Naive thymus-derived CD4-positive, alpha-beta T cell (primary cell): ENCODE measurements around the gene RELN. TPM values are rescaled to one million over a fixed set of nuclear protein-coding genes. Genes with fewer than 3 reads are reported as not detected.

Experiments
- ATAC-seq: fragments of 150-1000 bp; cut with Tn5 transposase; 2 replicates; pipeline ENCODE4 v1.10.0; 2021; ENCODE audit warnings: mild to moderate bottlenecking, moderate library complexity
- CTCF ChIA-PET: fragments of 350-600 bp; sonication (Branson Sonifier 250); formaldehyde crosslinking; loops from one replicate; lab custom pipeline; 2021; ENCODE audit warnings: antibody characterized with exemption; lab: Charles Lee
- POLR2A ChIA-PET: fragments of 350-600 bp; sonication (Branson Sonifier 250); formaldehyde crosslinking; loops from one replicate; lab custom pipeline; 2021; ENCODE audit warnings: antibody characterized with exemption, inconsistent platforms; lab: Charles Lee
- DNase-seq, 9 donors: peaks; one replicate each; pipeline versions ENCODE4 v3.0.0 to v3.0.0-alpha.2; 2020 to 2022; ENCODE audit warnings: mixed read lengths in 1 of 9
- H3K27ac ChIP-seq: one replicate; pipeline ENCODE4 v1.7.0; 2013; ENCODE audit warnings: mild to moderate bottlenecking, low read depth, low read length, moderate library complexity
- H3K27me3 ChIP-seq, 2 donors: one replicate each; pipeline ENCODE4 v1.7.0; 2013; ENCODE audit warnings: low read length in 2 of 2, mild to moderate bottlenecking in 2 of 2, moderate library complexity in 2 of 2; ENCODE audit not compliant: control insufficient read depth in 2 of 2, insufficient read depth in 2 of 2
- H3K36me3 ChIP-seq, 3 experiments: 1 replicate in 2 of 3; 2 replicates in 1 of 3; pipeline ENCODE4 v1.7.0; 2013; ENCODE audit warnings: low read length in 3 of 3, mild to moderate bottlenecking in 3 of 3, moderate library complexity in 1 of 3; ENCODE audit not compliant: insufficient read depth in 3 of 3, control insufficient read depth in 2 of 3
- H3K4me1 ChIP-seq, 2 donors: one replicate each; pipeline ENCODE4 v1.7.0; 2013; ENCODE audit warnings: low read length in 2 of 2, mild to moderate bottlenecking in 2 of 2, moderate library complexity in 1 of 2; ENCODE audit not compliant: control insufficient read depth in 2 of 2, insufficient read depth in 2 of 2
- H3K4me3 ChIP-seq: 2 replicates; pipeline ENCODE4 v1.7.0; 2013; ENCODE audit warnings: mild to moderate bottlenecking, low read length
- H3K9me3 ChIP-seq, 3 experiments: 1 replicate in 2 of 3; 2 replicates in 1 of 3; pipeline ENCODE4 v1.7.0; 2013; ENCODE audit warnings: low read length in 3 of 3; ENCODE audit not compliant: control insufficient read depth in 2 of 3
- H3K27ac Mint-ChIP-seq, 9 donors: one replicate each; pipeline ENCODE4 v1.8.0; 2020 to 2022; ENCODE audit warnings: mixed read lengths in 9 of 9, mild to moderate bottlenecking in 8 of 9, moderate library complexity in 5 of 9, inconsistent platforms in 2 of 9
- H3K27me3 Mint-ChIP-seq, 5 donors: one replicate each; pipeline ENCODE4 v1.8.0; 2021 to 2022; ENCODE audit warnings: mixed read lengths in 5 of 5, mild to moderate bottlenecking in 1 of 5
- H3K36me3 Mint-ChIP-seq, 5 donors: one replicate each; pipeline ENCODE4 v1.8.0; 2020 to 2022; ENCODE audit warnings: mixed read lengths in 5 of 5, mild to moderate bottlenecking in 3 of 5, inconsistent platforms in 1 of 5
- H3K4me1 Mint-ChIP-seq, 7 donors: one replicate each; pipeline ENCODE4 v1.8.0; 2020 to 2022; ENCODE audit warnings: mixed read lengths in 7 of 7, mild to moderate bottlenecking in 3 of 7, inconsistent platforms in 1 of 7
- H3K4me3 Mint-ChIP-seq, 10 donors: one replicate each; pipeline ENCODE4 v1.8.0; 2020 to 2022; ENCODE audit warnings: mild to moderate bottlenecking in 10 of 10, mixed read lengths in 10 of 10, moderate library complexity in 6 of 10, inconsistent platforms in 2 of 10
- H3K9me3 Mint-ChIP-seq, 11 donors: one replicate each; pipeline ENCODE4 v1.8.0; 2020 to 2022; ENCODE audit warnings: mixed read lengths in 11 of 11, mild to moderate bottlenecking in 4 of 11, inconsistent platforms in 1 of 11, moderate library complexity in 1 of 11
- intact Hi-C, 2 donors: fragments of 100-400 bp; cut with micrococcal nuclease; formaldehyde crosslinking; loops; one replicate each; pipeline ENCODE4 v1.15.1; 2023
- polyA plus RNA-seq, 2 donors: library from polyadenylated mRNA; unstranded; fragments of 300-500 nt; fragmentation: Illumina TruSeq; gene quantifications; one replicate each; pipeline ENCODE4 v1.2.3, GENCODE V29; 2021
- total RNA-seq, 6 experiments: library from RNA in 5 of 6; stranded (reverse) in 5 of 6; gene quantifications; 1 replicate in 5 of 6; 2 replicates in 1 of 6; pipeline ENCODE4 v1.2.3 and lab custom pipeline; 2021 to 2026

The RELN gene
- total and polyA plus RNA-seq, 7 experiments from 2014 or later, result not detected

GRCh38 chr7:103879411-103879810 is 110.0 kb downstream of the RELN start:
- Histone ChIP-seq H3K36me3 (no peaks in the 10 kb centered on the region), H3K4me1 (no peaks in the 10 kb centered on the region), H3K27ac (no peak overlapping the region), H3K27me3 (no peaks in the 10 kb centered on the region), H3K4me3 (no peak overlapping the region), H3K9me3 (no peaks in the 10 kb centered on the region)
- H3K9me3 Mint-ChIP-seq, result peaks cover 0 to 16% (median 6%) of the 10 kb centered on the region in 11 donors
- CTCF ChIA-PET, result no interaction called here
- POLR2A ChIA-PET, result no interaction called here
- ATAC-seq, result no peak
- peaks cover 0 to 1% (median 0%) of the 10 kb centered on the region in 7 donors for H3K4me1 Mint-ChIP-seq
- no peak overlapping the region for H3K4me3 Mint-ChIP-seq
- peaks cover 0 to 9% (median 0%) of the 10 kb centered on the region in 5 donors for H3K36me3 Mint-ChIP-seq
- no peak overlapping the region for H3K27ac Mint-ChIP-seq
- peaks cover 0 to 11% (median 2%) of the 10 kb centered on the region in 5 donors for H3K27me3 Mint-ChIP-seq
- intact Hi-C loops, result no loop called here
- no peak for DNase-seq

DNA sequence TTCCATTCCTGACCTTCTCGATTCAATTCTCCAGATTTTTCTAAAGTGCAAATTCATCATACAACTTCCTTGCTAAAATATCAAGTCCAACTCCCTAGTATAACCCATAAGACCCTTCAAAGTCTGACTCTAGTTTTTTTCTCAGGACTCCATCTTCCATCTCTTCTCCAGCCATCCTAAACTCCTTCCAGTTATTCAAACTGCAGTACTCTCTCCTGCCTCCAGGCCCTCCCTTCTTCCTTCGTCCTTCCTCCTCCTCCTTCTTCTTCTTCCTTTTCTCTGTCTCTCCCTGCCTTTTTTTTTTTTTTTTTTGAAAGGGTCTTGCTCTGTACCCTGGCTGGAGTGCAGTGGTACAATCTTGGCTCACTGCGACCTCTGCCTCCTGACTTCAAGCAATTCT is 111.9 kb downstream of the RELN start:
- Histone ChIP-seq H3K9me3 (no peaks in the 10 kb centered on the region), H3K27me3 (no peaks in the 10 kb centered on the region), H3K4me3 (no peak overlapping the region), H3K36me3 (no peaks in the 10 kb centered on the region), H3K27ac (no peak overlapping the region), H3K4me1 (no peaks in the 10 kb centered on the region)
- ATAC-seq, result no peak
- no peaks in the 10 kb centered on the region for H3K36me3 Mint-ChIP-seq
- CTCF ChIA-PET, result no interaction called here
- H3K4me1 Mint-ChIP-seq, result peaks cover 0 to 1% (median 0%) of the 10 kb centered on the region in 7 donors
- H3K9me3 Mint-ChIP-seq, result peaks cover 0 to 9% (median 0%) of the 10 kb centered on the region in 11 donors
- intact Hi-C loops, result no loop called here
- no peak for DNase-seq
- no peak overlapping the region for H3K27ac Mint-ChIP-seq
- POLR2A ChIA-PET, result no interaction called here
- no peak overlapping the region for H3K4me3 Mint-ChIP-seq
- H3K27me3 Mint-ChIP-seq, result peaks cover 0 to 10% (median 2%) of the 10 kb centered on the region in 5 donors

GRCh38 chr7:103875718-103876117 is 113.7 kb downstream of the RELN start:
- intact Hi-C loops, result no loop called here
- H3K36me3 Mint-ChIP-seq, result no peaks in the 10 kb centered on the region
- peaks cover 0 to 6% (median 5%) of the 10 kb centered on the region in 5 donors for H3K27me3 Mint-ChIP-seq
- no peaks in the 10 kb centered on the region for H3K9me3 ChIP-seq
- H3K4me1 ChIP-seq, result no peaks in the 10 kb centered on the region
- ChIA-PET POLR2A (no interaction called here), CTCF (no interaction called here)
- H3K36me3 ChIP-seq, result no peaks in the 10 kb centered on the region
- DNase-seq (no peak), ATAC-seq (no peak)
- no peak overlapping the region for H3K27ac Mint-ChIP-seq
- no peaks in the 10 kb centered on the region for H3K27me3 ChIP-seq
- no peak overlapping the region for H3K4me3 Mint-ChIP-seq
- H3K27ac ChIP-seq, result no peak overlapping the region
- H3K4me1 Mint-ChIP-seq, result no peaks in the 10 kb centered on the region
- no peak overlapping the region for H3K4me3 ChIP-seq
- H3K9me3 Mint-ChIP-seq, result peaks cover 0 to 6% (median 4%) of the 10 kb centered on the region in 11 donors

GRCh38 chr7:103871473-103871872 is 118.0 kb downstream of the RELN start:
- ATAC-seq (no peak), DNase-seq (no peak)
- intact Hi-C loops, result no loop called here
- Histone ChIP-seq H3K27me3 (no peaks in the 10 kb centered on the region), H3K27ac (no peak overlapping the region), H3K9me3 (no peaks in the 10 kb centered on the region), H3K4me1 (no peaks in the 10 kb centered on the region), H3K4me3 (no peak overlapping the region), H3K36me3 (no peaks in the 10 kb centered on the region)
- Mint-ChIP-seq H3K36me3 (no peaks in the 10 kb centered on the region), H3K9me3 (peaks cover 0 to 4% (median 0%) of the 10 kb centered on the region in 11 donors), H3K27ac (no peak overlapping the region), H3K4me3 (no peak overlapping the region), H3K4me1 (no peaks in the 10 kb centered on the region), H3K27me3 (peaks cover 0 to 9% (median 0%) of the 10 kb centered on the region in 5 donors)
- ChIA-PET POLR2A (no interaction called here), CTCF (no interaction called here)

GRCh38 chr7:103870664-103871063 is 118.8 kb downstream of the RELN start:
- H3K27ac ChIP-seq, result no peak overlapping the region
- Mint-ChIP-seq H3K27ac (no peak overlapping the region), H3K27me3 (peaks cover 0 to 9% (median 0%) of the 10 kb centered on the region in 5 donors), H3K4me1 (no peaks in the 10 kb centered on the region), H3K36me3 (no peaks in the 10 kb centered on the region), H3K4me3 (no peak overlapping the region), H3K9me3 (peaks cover 0 to 4% (median 0%) of the 10 kb centered on the region in 11 donors)
- intact Hi-C loops, result no loop called here
- CTCF ChIA-PET, result no interaction called here
- POLR2A ChIA-PET, result no interaction called here
- H3K4me1 ChIP-seq, result no peaks in the 10 kb centered on the region
- no peaks in the 10 kb centered on the region for H3K27me3 ChIP-seq
- H3K4me3 ChIP-seq, result no peak overlapping the region
- H3K36me3 ChIP-seq, result no peaks in the 10 kb centered on the region
- no peak for ATAC-seq
- no peaks in the 10 kb centered on the region for H3K9me3 ChIP-seq
- DNase-seq, result no peak

GRCh38 chr7:103867874-103868273 is 121.6 kb downstream of the RELN start:
- H3K27ac ChIP-seq, result no peak overlapping the region
- Mint-ChIP-seq H3K27me3 (peaks cover 0 to 9% (median 0%) of the 10 kb centered on the region in 5 donors), H3K9me3 (peaks cover 0 to 4% (median 0%) of the 10 kb centered on the region in 11 donors), H3K4me1 (no peaks in the 10 kb centered on the region), H3K36me3 (no peaks in the 10 kb centered on the region), H3K27ac (no peak overlapping the region), H3K4me3 (no peak overlapping the region)
- no peaks in the 10 kb centered on the region for H3K36me3 ChIP-seq
- DNase-seq, result no peak
- H3K4me1 ChIP-seq, result no peaks in the 10 kb centered on the region
- POLR2A ChIA-PET, result no interaction called here
- CTCF ChIA-PET, result no interaction called here
- H3K4me3 ChIP-seq, result no peak overlapping the region
- no peaks in the 10 kb centered on the region for H3K9me3 ChIP-seq
- no peak for ATAC-seq
- intact Hi-C loops, result no loop called here
- no peaks in the 10 kb centered on the region for H3K27me3 ChIP-seq

DNA sequence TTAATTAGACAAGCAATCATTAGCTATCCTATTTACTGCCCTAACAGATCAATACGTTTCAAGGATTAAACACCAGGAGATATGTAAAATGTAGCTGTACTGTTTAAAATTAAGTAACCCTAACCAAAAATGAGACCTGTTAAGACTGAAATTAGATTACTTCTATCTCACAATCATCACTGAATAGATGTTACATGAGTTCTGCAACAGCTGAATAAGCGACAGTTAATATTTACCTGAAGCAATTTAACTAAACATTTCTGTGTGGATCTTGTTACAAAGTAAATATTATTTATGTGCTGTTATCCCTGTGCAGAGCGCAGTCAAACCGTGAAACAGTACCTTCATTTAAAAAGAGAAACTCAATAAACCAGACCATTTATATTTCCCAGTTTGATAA is 122.5 kb downstream of the RELN start:
- CTCF ChIA-PET, result no interaction called here
- no peak overlapping the region for H3K27ac Mint-ChIP-seq
- no peak overlapping the region for H3K27ac ChIP-seq

More for the DNA sequence above, 122.5 kb downstream of the RELN start:
- H3K36me3 ChIP-seq, result no peaks in the 10 kb centered on the region
- no peaks in the 10 kb centered on the region for H3K4me1 ChIP-seq
- no peaks in the 10 kb centered on the region for H3K9me3 ChIP-seq
- Mint-ChIP-seq H3K27me3 (peaks cover 0 to 9% (median 6%) of the 10 kb centered on the region in 5 donors), H3K4me3 (no peak overlapping the region), H3K4me1 (no peaks in the 10 kb centered on the region), H3K36me3 (no peaks in the 10 kb centered on the region), H3K9me3 (peaks cover 0 to 4% (median 0%) of the 10 kb centered on the region in 11 donors)
- intact Hi-C loops, result no loop called here
- H3K27me3 ChIP-seq, result no peaks in the 10 kb centered on the region
- POLR2A ChIA-PET, result no interaction called here
- DNase-seq (no peak), ATAC-seq (no peak)
- H3K4me3 ChIP-seq, result no peak overlapping the region
